HL-60 (cell line): Measurements from ENCODE around the gene ULBP2.

Source experiments
- GABPA ChIP-seq: IDR thresholded peaks from 2 replicates; pipeline ENCODE4 v1.6.1; 2012; ENCODE audit warnings: low read depth
- REST ChIP-seq: IDR thresholded peaks from 2 replicates; pipeline ENCODE4 v1.6.1; 2012; ENCODE audit warnings: low read depth; ENCODE audit not compliant: insufficient replicate concordance
- TF ChIP-seq, protein P1 (sequence below): IDR thresholded peaks from one replicate; pipeline ENCODE4 v1.5.1; 2011; ENCODE audit warnings: low read length, control low read depth, inconsistent platforms; ENCODE audit not compliant: insufficient read depth

DNA sequence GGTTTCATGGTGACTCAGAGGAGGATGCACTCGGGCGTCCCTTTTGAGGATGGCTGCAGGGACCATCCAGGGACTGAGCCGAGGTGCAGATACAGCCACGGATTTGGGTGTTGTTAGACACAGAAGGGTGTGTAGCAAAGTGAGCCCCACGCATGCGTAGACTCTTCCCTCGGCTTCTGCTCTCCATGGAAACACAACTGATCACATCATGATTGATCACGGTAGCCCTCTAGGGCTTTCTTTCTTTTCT lies 21.3 kb downstream of the ULBP2 start:
- TF ChIP-seq, protein P1, sequence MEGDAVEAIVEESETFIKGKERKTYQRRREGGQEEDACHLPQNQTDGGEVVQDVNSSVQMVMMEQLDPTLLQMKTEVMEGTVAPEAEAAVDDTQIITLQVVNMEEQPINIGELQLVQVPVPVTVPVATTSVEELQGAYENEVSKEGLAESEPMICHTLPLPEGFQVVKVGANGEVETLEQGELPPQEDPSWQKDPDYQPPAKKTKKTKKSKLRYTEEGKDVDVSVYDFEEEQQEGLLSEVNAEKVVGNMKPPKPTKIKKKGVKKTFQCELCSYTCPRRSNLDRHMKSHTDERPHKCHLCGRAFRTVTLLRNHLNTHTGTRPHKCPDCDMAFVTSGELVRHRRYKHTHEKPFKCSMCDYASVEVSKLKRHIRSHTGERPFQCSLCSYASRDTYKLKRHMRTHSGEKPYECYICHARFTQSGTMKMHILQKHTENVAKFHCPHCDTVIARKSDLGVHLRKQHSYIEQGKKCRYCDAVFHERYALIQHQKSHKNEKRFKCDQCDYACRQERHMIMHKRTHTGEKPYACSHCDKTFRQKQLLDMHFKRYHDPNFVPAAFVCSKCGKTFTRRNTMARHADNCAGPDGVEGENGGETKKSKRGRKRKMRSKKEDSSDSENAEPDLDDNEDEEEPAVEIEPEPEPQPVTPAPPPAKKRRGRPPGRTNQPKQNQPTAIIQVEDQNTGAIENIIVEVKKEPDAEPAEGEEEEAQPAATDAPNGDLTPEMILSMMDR, result no peak
- TF ChIP-seq REST (no peak), GABPA (no peak)
